BE2C (cell line): ENCODE results near the gene GRK4.

ENCODE experiments used
- DNase-seq: peaks from one replicate; pipeline ENCODE4 v3.0.0-alpha.2; 2020
- H3K27me3 ChIP-seq: fragments of 250-450 bp; sonication (Bioruptor Pico); 2 replicates; pipeline ENCODE4 v1.5.1; 2020; ENCODE audit warnings: mild to moderate bottlenecking
- H3K36me3 ChIP-seq: fragments of 250-450 bp; sonication (Bioruptor Pico); 2 replicates; pipeline ENCODE4 v1.5.1; 2020; ENCODE audit warnings: mild to moderate bottlenecking
- H3K4me1 ChIP-seq: fragments of 250-450 bp; sonication (Bioruptor Pico); 2 replicates; pipeline ENCODE4 v1.5.1; 2020
- H3K4me3 ChIP-seq: 2 replicates; pipeline ENCODE4 v1.5.1; 2011; ENCODE audit warnings: low read depth, low read length
- H3K9me3 ChIP-seq: fragments of 250-450 bp; sonication (Bioruptor Pico); 2 replicates; pipeline ENCODE4 v1.5.1; 2020
- TF ChIP-seq, protein P1 (sequence below): IDR thresholded peaks from 2 replicates; pipeline ENCODE4 v1.5.1; 2012; ENCODE audit warnings: mild to moderate bottlenecking, low read depth, low read length

Gene GRK4

DNA sequence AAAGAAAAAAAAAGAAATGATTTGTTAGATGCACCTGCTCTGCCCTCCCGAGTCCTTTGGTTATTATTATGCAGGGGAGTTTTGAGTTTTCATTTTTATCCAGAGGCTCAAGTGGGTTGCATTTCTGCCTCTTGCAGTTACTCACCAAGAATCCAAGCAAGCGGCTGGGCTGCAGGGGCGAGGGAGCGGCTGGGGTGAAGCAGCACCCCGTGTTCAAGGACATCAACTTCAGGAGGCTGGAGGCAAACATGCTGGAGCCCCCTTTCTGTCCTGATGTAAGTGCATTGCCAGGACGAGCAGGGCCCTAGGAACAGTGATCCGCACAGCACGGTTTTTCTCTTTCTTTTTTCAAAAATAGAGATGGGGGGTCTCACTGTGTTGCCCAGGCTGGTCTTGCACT lies 71.9 kb downstream of the GRK4 start:
- Histone ChIP-seq H3K27me3 (no peaks in the 10 kb centered on the region), H3K4me3 (no peak overlapping the region), H3K9me3 (no peaks in the 10 kb centered on the region), H3K36me3 (no peaks in the 10 kb centered on the region), H3K4me1 (no peaks in the 10 kb centered on the region)
- TF ChIP-seq, protein P1, sequence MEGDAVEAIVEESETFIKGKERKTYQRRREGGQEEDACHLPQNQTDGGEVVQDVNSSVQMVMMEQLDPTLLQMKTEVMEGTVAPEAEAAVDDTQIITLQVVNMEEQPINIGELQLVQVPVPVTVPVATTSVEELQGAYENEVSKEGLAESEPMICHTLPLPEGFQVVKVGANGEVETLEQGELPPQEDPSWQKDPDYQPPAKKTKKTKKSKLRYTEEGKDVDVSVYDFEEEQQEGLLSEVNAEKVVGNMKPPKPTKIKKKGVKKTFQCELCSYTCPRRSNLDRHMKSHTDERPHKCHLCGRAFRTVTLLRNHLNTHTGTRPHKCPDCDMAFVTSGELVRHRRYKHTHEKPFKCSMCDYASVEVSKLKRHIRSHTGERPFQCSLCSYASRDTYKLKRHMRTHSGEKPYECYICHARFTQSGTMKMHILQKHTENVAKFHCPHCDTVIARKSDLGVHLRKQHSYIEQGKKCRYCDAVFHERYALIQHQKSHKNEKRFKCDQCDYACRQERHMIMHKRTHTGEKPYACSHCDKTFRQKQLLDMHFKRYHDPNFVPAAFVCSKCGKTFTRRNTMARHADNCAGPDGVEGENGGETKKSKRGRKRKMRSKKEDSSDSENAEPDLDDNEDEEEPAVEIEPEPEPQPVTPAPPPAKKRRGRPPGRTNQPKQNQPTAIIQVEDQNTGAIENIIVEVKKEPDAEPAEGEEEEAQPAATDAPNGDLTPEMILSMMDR = no peak
- no peak for DNase-seq

DNA sequence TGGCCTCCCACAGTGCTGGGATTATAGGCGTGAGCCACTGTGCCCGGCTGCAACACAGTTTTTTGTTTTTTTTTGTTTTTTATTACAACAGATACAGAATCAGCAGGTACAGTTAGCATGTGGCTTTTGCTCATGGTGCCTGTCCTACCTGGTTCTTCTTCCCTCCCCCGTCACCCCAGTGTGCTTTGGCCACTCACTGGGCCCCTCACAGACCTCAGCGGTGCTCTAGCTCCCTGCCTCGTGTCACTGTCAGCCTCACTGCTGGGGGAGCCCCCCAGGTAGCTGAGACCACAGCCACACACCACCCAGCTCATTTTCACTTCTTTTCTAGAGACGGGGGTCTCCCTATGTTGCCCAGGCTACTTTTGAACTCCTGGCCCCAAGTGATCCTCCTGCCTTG lies 72.3 kb downstream of the GRK4 start:
- Histone ChIP-seq H3K4me1 (no peaks in the 10 kb centered on the region), H3K4me3 (no peak overlapping the region), H3K9me3 (no peaks in the 10 kb centered on the region), H3K36me3 (no peaks in the 10 kb centered on the region), H3K27me3 (no peaks in the 10 kb centered on the region)
- TF ChIP-seq, protein P1 = no peak
- no peak for DNase-seq

DNA sequence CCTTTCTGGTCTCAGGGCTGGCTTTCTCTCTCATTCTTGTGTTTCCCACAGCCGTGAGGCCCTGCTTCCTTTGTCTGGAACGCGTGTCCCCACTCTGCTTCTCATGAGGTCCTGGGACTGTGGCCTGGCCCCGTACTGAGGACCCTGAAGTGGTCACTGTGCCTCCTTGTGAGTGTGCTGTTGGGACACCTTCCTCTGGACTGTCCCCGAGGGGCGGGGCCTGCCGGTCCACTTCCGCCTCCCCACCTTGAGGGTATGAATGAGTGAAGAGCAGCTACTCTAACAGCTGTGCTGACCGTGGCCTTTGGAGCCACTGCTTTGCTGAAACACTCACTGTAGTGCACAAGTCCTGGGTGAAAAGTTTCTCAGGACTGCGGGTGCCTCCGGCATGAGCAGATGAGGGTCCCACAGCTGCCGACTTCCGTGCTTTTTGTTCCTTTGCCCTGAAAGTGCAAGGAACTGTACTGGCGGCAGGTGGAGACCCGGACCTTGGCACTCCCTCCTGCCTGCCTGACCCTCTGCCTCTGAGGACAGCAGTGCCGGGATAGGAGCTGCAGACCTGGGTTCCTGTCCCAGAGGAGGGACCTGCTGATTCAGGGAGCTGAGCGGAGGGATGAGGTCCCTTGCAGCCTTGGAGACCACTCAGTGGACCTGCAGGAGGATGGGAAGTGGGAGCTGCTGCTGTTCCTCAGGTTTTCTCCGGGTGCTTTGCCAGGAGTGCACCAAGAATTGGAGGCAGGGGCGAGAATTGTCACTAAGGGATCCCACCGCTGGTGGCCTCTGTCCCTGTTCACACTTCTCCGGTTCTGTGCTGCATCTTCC lies 73.0 kb downstream of the GRK4 start:
- Histone ChIP-seq H3K36me3 (no peaks in the 10 kb centered on the region), H3K4me3 (no peak overlapping the region), H3K4me1 (no peaks in the 10 kb centered on the region), H3K9me3 (no peaks in the 10 kb centered on the region), H3K27me3 (no peaks in the 10 kb centered on the region)
- TF ChIP-seq, protein P1 = no peak
- DNase-seq = no peak

- no peak for DNase-seq
- Histone ChIP-seq H3K36me3 (no peaks in the 10 kb centered on the region), H3K4me1 (no peaks in the 10 kb centered on the region), H3K27me3 (no peaks in the 10 kb centered on the region), H3K4me3 (no peak overlapping the region), H3K9me3 (no peaks in the 10 kb centered on the region)
- TF ChIP-seq, protein P1 = no peak
Observed at GRCh38 chr4:3037957-3038461, 74.6 kb downstream of the GRK4 start.

GRCh38 chr4:3039706-3040366 lies 76.5 kb downstream of the GRK4 start:
- H3K27me3 ChIP-seq = no peaks in the 10 kb centered on the region
- no peak for DNase-seq
- no peak overlapping the region for H3K4me3 ChIP-seq
- TF ChIP-seq, protein P1 = no peak
- no peaks in the 10 kb centered on the region for H3K9me3 ChIP-seq
- H3K36me3 ChIP-seq = no peaks in the 10 kb centered on the region
- no peaks in the 10 kb centered on the region for H3K4me1 ChIP-seq
